K562 (cell line): ENCODE data around the gene CCDC124. TPM values are rescaled to one million over a fixed set of nuclear protein-coding genes. Genes with fewer than 3 reads are reported as not detected.

Experiments
- ARID3B ChIP-seq: fragments of 250-450 bp; sonication (Bioruptor Pico); IDR thresholded peaks from 2 replicates; pipeline ENCODE4 v1.4.0; 2020; ENCODE audit warnings: borderline replicate concordance
- ATF3 ChIP-seq, 2 experiments: fragments of 450-650 bp in 1 of 2; sonication (generic) in 1 of 2; formaldehyde crosslinking in 1 of 2; IDR thresholded peaks in 1 of 2; conservative IDR thresholded peaks in 1 of 2; 2 replicates each; pipeline versions ENCODE4 v1.6.1 to v1.8.1; 2016 to 2023; ENCODE audit warnings: mild to moderate bottlenecking in 2 of 2, moderate library complexity in 2 of 2, inconsistent platforms in 1 of 2, missing genetic modification reagents in 1 of 2
- CCNT2 ChIP-seq: IDR thresholded peaks from 2 replicates; pipeline ENCODE4 v1.6.1; 2011; ENCODE audit warnings: borderline replicate concordance, low read depth, mild to moderate bottlenecking, moderate library complexity, mixed read lengths, low read length; ENCODE audit not compliant: insufficient read length; ENCODE audit errors: extremely low read depth
- CTBP1 ChIP-seq: fragments of 450-650 bp; IDR thresholded peaks from 2 replicates; pipeline ENCODE4 v1.6.1; 2016; ENCODE audit warnings: borderline replicate concordance
- E2F6 ChIP-seq, 2 experiments: IDR thresholded peaks; 2 replicates each; pipeline ENCODE4 v1.6.1; 2011; ENCODE audit warnings: borderline replicate concordance in 1 of 2, control low read depth in 1 of 2, low read depth in 1 of 2, low read length in 1 of 2, mild to moderate bottlenecking in 1 of 2, mixed read lengths in 1 of 2, moderate library complexity in 1 of 2; ENCODE audit not compliant: insufficient read depth in 1 of 2, insufficient read length in 1 of 2, poor library complexity in 1 of 2, severe bottlenecking in 1 of 2; ENCODE audit errors: extremely low read depth in 1 of 2
- HDAC3 ChIP-seq: fragments of 450-650 bp; IDR thresholded peaks from 2 replicates; pipeline ENCODE4 v1.6.1; 2018; ENCODE audit warnings: borderline replicate concordance, mild to moderate bottlenecking, moderate library complexity; ENCODE audit not compliant: partially characterized antibody
- HNRNPLL ChIP-seq: fragments of 200-400 bp; formaldehyde crosslinking; IDR thresholded peaks from 2 replicates; pipeline ENCODE4 v1.6.1; 2017; ENCODE audit warnings: low read length, low read depth, mild to moderate bottlenecking; ENCODE audit not compliant: poor library complexity, severe bottlenecking
- JUNB ChIP-seq: fragments of 450-650 bp; formaldehyde crosslinking; conservative IDR thresholded peaks from 2 replicates; pipeline ENCODE4 v1.4.0; 2020; ENCODE audit warnings: mild to moderate bottlenecking
- KLF6 ChIP-seq: fragments of 250-450 bp; sonication (Bioruptor Pico); IDR thresholded peaks from 2 replicates; pipeline ENCODE4 v1.4.0; 2020; ENCODE audit warnings: mild to moderate bottlenecking, moderate library complexity, borderline replicate concordance
- MYC ChIP-seq, 2 experiments: fragments of 250-450 bp in 1 of 2; sonication (Bioruptor Pico) in 1 of 2; IDR thresholded peaks; 2 replicates each; pipeline versions ENCODE4 v1.5.1 to v1.6.1; 2012 to 2021; ENCODE audit warnings: low read depth in 2 of 2, borderline replicate concordance in 1 of 2, improper control_type of control experiment in 1 of 2, low read length in 1 of 2, mild to moderate bottlenecking in 1 of 2, moderate library complexity in 1 of 2
- PPARD ChIP-seq: fragments of 250-450 bp; sonication (Bioruptor Pico); IDR thresholded peaks from 2 replicates; pipeline ENCODE4 v1.8.0; 2022; ENCODE audit warnings: inconsistent platforms, mild to moderate bottlenecking, moderate library complexity
- STAT5A ChIP-seq: IDR thresholded peaks from 2 replicates; pipeline ENCODE4 v1.6.1; 2012; ENCODE audit warnings: low read length, inconsistent platforms, borderline replicate concordance
- TAF1 ChIP-seq: IDR thresholded peaks from 2 replicates; pipeline ENCODE4 v1.6.1; 2011; ENCODE audit warnings: mild to moderate bottlenecking, low read length, moderate library complexity; ENCODE audit not compliant: insufficient read depth, control insufficient read depth, severe bottlenecking; ENCODE audit errors: extremely low read depth
- TCF7L2 ChIP-seq: fragments of 150-350 bp; IDR thresholded peaks from 2 replicates; pipeline ENCODE4 v1.6.1; 2016; ENCODE audit warnings: low read depth, mild to moderate bottlenecking, low read length, moderate library complexity
- TEAD4 ChIP-seq, 2 experiments: sonication (generic) in 1 of 2; formaldehyde crosslinking in 1 of 2; IDR thresholded peaks; 2 replicates each; pipeline versions ENCODE4 v1.6.1 to v1.8.0; 2012 to 2022; ENCODE audit warnings: borderline replicate concordance in 1 of 2, inconsistent platforms in 1 of 2, low read length in 1 of 2, mild to moderate bottlenecking in 1 of 2, missing genetic modification reagents in 1 of 2
- XRCC4 ChIP-seq: IDR thresholded peaks from one replicate; pipeline ENCODE4 v1.6.1; 2011; ENCODE audit not compliant: insufficient read depth, insufficient read length; ENCODE audit errors: extremely low read depth
- ZFP1 ChIP-seq: fragments of 450-650 bp; formaldehyde crosslinking; IDR thresholded peaks from 2 replicates; pipeline ENCODE4 v1.4.0; 2020; ENCODE audit warnings: mild to moderate bottlenecking, mixed read lengths
- ZNF140 ChIP-seq: fragments of 250-450 bp; sonication (Bioruptor Pico); IDR thresholded peaks from 2 replicates; pipeline ENCODE4 v1.8.0; 2021; ENCODE audit warnings: moderate library complexity, mild to moderate bottlenecking, inconsistent platforms
- ZNF217 ChIP-seq: sonication (generic); formaldehyde crosslinking; IDR thresholded peaks from 2 replicates; pipeline ENCODE4 v1.8.0; 2022; ENCODE audit warnings: mild to moderate bottlenecking, missing genetic modification reagents
- ZNF584 ChIP-seq: fragments of 200-800 bp; sonication (Bioruptor generic); IDR thresholded peaks from 2 replicates; pipeline ENCODE4 v1.6.1; 2016; ENCODE audit warnings: low read depth, mild to moderate bottlenecking, missing genetic modification characterization, missing compliant biosample characterization
- polyA plus RNA-seq, 8 experiments: library from polyadenylated mRNA; depleted of rRNA in 4 of 8; stranded (reverse) in 5 of 8; unstranded in 3 of 8; fragments of >200 nt; fragmentation: Nextera tagmentation in 2 of 8; fragmentation: Illumina TruSeq in 1 of 8; extraction: Ambion mirVana in 2 of 8; extraction: Trizol in 1 of 8; gene quantifications; 2 replicates each; pipeline versions ENCODE4 v1.2.1 to v1.2.3, GENCODE V29; 2011 to 2014; ENCODE audit warnings: inconsistent platforms in 1 of 8, missing spikeins in 1 of 8
- total RNA-seq, 7 experiments: library from RNA; depleted of rRNA in 6 of 7; stranded (reverse); fragments of >200 nt in 6 of 7; fragmentation: Illumina TruSeq in 2 of 7; extraction: Trizol in 2 of 7; gene quantifications; 2 replicates each; pipeline versions ENCODE4 v1.2.1 to v1.2.3, GENCODE V29; 2011 to 2021; ENCODE audit warnings: low replicate concordance in 1 of 7

The CCDC124 gene
- total and polyA plus RNA-seq, 9 of the 15 experiments (the other 6 are each of a cell fraction or from before 2014, with no cell fraction given): 5.8 to 234 (median 40.1) TPM

- TF ChIP-seq KLF6 (peak; percentile 86), HNRNPLL (peak; percentile 11), ARID3B (CRISPR knock-in tag) (peak; percentile 57; the same call in 1 of the 2 replicates), ZFP1 (no peak), STAT5A (0 out of 2 replicates have a peak, but pooled peaks have one; percentile 30), CTBP1 (peak; percentile 78), TAF1 (peak; percentile 66), TEAD4 (IDR thresholded peaks at IDR 0.05; ENCODE audit: low read length) (peak; percentile 54; the same call in 1 of the 2 replicates), TEAD4 (CRISPR knock-in tag; IDR thresholded peaks at IDR 0.05; ENCODE audit: borderline replicate concordance) (no peak), JUNB (CRISPR knock-in tag) (peak; percentile 88), ZNF217 (no peak), ZNF584 (peak; percentile 98), CCNT2 (peak; percentile 38), MYC (IDR thresholded peaks at IDR 0.05; ENCODE audit: low read depth, low read length) (peak; percentile 100), MYC (CRISPR knock-in tag; IDR thresholded peaks at IDR 0.05; ENCODE audit: borderline replicate concordance, low read depth) (peak; percentile 99), XRCC4 (no peak), TCF7L2 (no peak), E2F6 (IDR thresholded peaks at IDR 0.05; ENCODE audit: borderline replicate concordance in 1 of 2, extremely low read depth in 1 of 2, insufficient read depth in 1 of 2, insufficient read length in 1 of 2, low read depth in 1 of 2, low read length in 1 of 2, poor library complexity in 1 of 2, severe bottlenecking in 1 of 2) (peak in 1 of 2 experiments; percentile 53), ZNF140 (CRISPR knock-in tag) (no peak), ATF3 (IDR thresholded peaks at IDR 0.05) (peak; percentile 99), ATF3 (CRISPR knock-in tag; conservative IDR thresholded peaks at IDR 0.05) (no peak), PPARD (CRISPR knock-in tag) (no peak), HDAC3 (no peak)
These were observed at the start of gene CCDC124 (continued) for GRCh38 chr19:17932485-17933338.
